DLD1 (cell line): ENCODE measurements around the gene EMID1.
"Not testable (repeated sequence)": the region's sequence is repeated elsewhere in the genome, so short reads cannot be mapped to it uniquely, and the experiment has no call there.

ENCODE experiments used
- in situ Hi-C: cut with HindIII; loops from 2 replicates; pipeline ENCODE4 v1.10.0; 2017; ENCODE audit warnings: low sequenced_read_pairs

EMID1 gene

GRCh38 chr22:29226351-29226981 is 20.8 kb downstream of the EMID1 start:
- in situ Hi-C loops, result no loop called here

- in situ Hi-C loops, result no loop called here
Observed at GRCh38 chr22:29230972-29231875, 25.5 kb downstream of the EMID1 start.

- in situ Hi-C loops, result no loop called here
Observed at GRCh38 chr22:29231971-29232959, 26.6 kb downstream of the EMID1 start.

DNA sequence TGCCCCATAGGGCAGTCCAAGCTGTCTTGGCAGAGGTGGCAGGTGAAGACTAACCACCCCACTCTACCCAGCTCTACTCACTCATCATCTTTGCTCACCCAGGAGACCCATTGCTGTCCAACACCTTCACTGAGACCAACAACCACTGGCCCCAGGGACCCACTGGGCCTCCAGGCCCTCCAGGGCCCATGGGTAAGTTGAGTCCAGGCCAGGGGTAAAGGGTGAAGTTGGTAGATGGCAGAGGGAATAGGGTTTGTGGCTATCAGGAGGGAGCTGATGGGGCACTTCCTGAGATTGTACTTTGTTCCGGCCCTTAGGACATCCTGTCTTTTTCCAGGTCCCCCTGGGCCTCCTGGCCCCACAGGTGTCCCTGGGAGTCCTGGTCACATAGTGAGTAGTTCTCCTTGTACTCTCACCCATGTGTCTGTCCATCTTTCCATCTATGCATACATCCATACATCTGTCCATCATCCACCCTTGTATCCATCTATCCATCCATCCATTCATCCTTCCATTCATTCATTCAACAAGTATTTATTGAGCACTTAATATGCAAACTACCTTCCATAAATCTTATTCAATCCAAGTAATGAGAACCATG is 27.7 kb downstream of the EMID1 start:
- in situ Hi-C loops, result no loop called here

GRCh38 chr22:29240481-29240880 is 34.8 kb downstream of the EMID1 start:
- in situ Hi-C loops, result not testable (repeated sequence)

- in situ Hi-C loops, result no loop called here
Observed at GRCh38 chr22:29243874-29244446, 38.3 kb downstream of the EMID1 start.

DNA sequence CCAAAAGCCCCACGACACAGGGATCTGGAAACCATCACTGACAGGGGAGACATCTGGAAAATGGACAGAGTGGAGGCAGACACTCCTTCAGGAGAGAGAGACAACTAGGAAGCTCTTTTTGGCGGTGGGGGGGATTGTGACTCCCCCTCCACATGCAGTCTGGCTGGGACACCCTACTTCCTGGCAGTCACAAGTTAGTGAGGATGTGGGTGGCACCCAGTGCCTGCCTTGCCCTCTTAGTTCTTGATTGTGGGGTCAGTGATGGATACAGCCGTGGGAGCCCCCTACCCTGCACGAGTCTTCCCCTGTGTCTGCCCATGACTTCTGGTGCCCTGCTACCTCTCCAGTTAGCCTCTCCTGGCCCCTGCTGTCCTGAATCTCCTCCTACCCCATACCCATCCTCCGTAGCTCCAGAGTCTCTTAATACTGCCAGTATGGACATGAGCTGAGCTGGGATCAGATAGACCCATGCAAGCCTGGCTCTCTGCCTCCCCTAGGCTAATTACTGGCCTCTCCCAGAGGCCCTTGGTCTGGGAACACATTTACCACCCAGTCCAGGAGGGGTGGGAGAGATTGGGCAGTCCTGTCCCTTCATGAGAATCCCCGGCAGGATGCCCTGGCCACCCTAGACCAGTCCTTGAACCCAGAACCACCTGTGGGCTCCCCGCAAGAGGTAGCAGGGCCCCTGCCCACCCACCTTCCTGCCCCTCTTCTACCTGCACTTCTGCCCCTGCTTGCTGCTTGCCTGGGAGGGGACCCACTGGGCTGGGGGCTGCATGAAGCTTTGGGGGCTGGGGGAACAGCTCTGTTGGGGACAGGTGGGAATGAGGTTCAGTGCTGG is 39.3 kb downstream of the EMID1 start:
- in situ Hi-C loops, result no loop called here

GRCh38 chr22:29245626-29246385 is 40.1 kb downstream of the EMID1 start:
- in situ Hi-C loops, result no loop called here

- in situ Hi-C loops, result not testable (repeated sequence)
Observed at GRCh38 chr22:29247891-29248290, 42.2 kb downstream of the EMID1 start.

DNA sequence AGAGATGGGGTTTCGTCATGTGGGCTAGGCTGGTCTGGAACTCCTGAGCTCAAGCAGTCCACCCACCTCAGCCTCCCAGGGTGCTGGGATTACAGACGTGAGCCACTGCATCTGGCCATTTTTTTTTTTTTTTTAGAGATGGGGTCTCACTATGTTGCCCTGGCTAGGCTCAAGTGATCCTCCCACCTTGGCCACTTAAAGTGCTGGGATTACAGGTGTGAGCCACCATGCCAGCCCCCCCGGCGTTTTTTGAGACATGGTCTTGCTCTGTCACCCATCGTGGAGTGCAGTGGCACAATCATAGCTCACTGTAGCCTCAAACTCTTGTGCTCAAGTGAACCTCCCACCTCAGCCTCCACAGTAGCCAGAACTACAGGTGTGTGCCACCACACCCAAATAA is 45.6 kb downstream of the EMID1 start:
- in situ Hi-C loops, result no loop called here

GRCh38 chr22:29251981-29252911 is 46.5 kb downstream of the EMID1 start:
- in situ Hi-C loops, result no loop called here

DNA sequence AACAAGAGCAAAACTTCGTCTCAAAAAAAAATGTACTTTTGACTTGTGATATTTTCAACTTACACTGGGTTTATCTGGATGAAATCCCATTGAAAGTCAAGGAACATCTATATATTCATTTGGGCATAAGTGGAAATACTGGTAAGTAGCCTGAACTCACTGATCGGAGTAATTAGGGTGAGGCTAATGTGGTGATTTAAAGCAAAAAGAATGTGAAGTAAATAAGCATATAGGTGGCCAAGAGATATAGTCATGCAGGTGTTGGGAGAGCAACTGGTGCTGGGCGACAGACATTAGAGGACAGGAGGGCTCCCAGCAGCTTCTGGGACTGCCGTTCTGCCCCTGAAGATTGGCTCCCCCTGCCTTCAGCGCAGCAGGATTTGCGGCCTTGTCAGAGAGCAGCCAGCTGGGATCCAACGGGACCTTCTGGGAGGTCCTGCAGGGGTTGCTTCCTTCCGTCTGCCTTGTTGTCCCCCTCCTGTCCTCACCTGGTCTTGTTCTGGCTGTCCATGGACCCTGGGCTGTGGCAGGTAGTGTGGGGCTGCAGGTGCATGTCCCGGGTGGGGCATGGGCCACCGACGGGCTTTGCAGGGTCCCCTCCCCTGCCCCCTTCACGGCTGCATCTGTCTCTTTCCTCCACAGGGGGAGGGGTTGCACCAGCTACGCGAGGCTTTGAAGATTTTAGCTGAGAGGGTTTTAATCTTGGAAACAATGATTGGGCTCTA is 48.0 kb downstream of the EMID1 start:
- in situ Hi-C loops, result no loop called here

- in situ Hi-C loops, result no loop called here
Observed at GRCh38 chr22:29254286-29254660, 48.6 kb downstream of the EMID1 start.

DNA sequence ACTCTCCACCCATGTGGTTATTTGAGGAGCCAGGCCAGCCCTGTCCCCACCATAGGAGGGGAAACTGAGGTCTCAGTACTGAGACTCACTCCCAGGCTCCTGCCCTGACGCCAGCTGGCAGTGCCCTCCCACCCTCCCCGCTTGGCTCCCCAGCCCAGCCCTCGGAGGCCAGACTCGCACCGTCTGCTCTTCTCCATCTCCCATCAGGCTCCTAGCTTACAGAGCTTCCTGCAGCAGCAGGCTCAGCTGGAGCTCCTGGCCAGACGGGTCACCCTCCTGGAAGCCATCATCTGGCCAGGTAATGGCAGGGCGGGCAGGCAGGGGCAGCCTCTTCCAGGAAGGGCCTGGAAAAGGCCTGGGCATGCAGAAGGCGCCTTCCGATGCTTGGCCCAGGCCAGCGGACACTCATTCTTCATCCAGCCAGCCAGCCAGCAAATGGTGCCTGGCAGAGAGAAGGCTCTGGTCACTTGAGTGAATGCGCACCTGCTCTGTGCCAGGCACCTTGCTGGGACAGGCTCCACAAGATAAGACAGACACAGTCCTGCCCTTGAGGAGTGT is 49.4 kb downstream of the EMID1 start:
- in situ Hi-C loops, result no loop called here

GRCh38 chr22:29256606-29257325 is 51.1 kb downstream of the EMID1 start:
- in situ Hi-C loops, result no loop called here

- in situ Hi-C loops, result no loop called here
Observed at GRCh38 chr22:29257751-29258181, 52.1 kb downstream of the EMID1 start.
